Gastrocnemius medialis (tissue), 4 donors: ENCODE results near the gene ACTL10. TPM values are rescaled to one million over a fixed set of nuclear protein-coding genes. Genes with fewer than 3 reads are reported as not detected.

Experiments used
- ATAC-seq, 2 donors: fragments of 150-250 bp; one replicate each; pipeline ENCODE4 v1.9.1; 2016
- DNase-seq, 2 donors: peaks; one replicate each; pipeline ENCODE4 v3.0.0-alpha.2; 2019
- H3K27ac ChIP-seq, 4 donors: fragments of 200-600 bp; sonication (generic); 1 replicate in 1 of 4; 2 replicates in 3 of 4; pipeline ENCODE4 v1.5.1; 2016 to 2018; ENCODE audit warnings: mild to moderate bottlenecking in 2 of 4, moderate library complexity in 1 of 4
- H3K27me3 ChIP-seq, 3 donors: fragments of 200-600 bp; sonication (generic) in 2 of 3; 1 replicate in 1 of 3; 2 replicates in 2 of 3; pipeline versions ENCODE4 v1.5.1 to v1.6.0; 2016 to 2019; ENCODE audit warnings: mild to moderate bottlenecking in 1 of 3, moderate library complexity in 1 of 3
- H3K36me3 ChIP-seq, 2 donors: fragments of 200-600 bp; sonication (generic) in 1 of 2; one replicate each; pipeline ENCODE4 v1.5.1; 2017 to 2018
- H3K4me1 ChIP-seq, 2 donors: fragments of 200-600 bp; sonication (generic) in 1 of 2; one replicate each; pipeline ENCODE4 v1.5.1; 2016 to 2017; ENCODE audit warnings: mild to moderate bottlenecking in 2 of 2
- H3K4me3 ChIP-seq, 4 donors: fragments of 200-600 bp; sonication (generic) in 3 of 4; 1 replicate in 1 of 4; 2 replicates in 3 of 4; pipeline ENCODE4 v1.5.1; 2016 to 2019; ENCODE audit warnings: mild to moderate bottlenecking in 2 of 4
- H3K9me3 ChIP-seq, 3 donors: fragments of 200-600 bp; sonication (generic) in 2 of 3; 1 replicate in 1 of 3; 2 replicates in 2 of 3; pipeline ENCODE4 v1.5.1; 2016 to 2019
- POLR2A ChIP-seq, 2 donors: fragments of 450-650 bp; IDR thresholded peaks; one replicate each; pipeline ENCODE4 v1.6.1; 2017; ENCODE audit warnings: antibody characterized with exemption in 2 of 2, mild to moderate bottlenecking in 2 of 2, moderate library complexity in 2 of 2
- in situ Hi-C, 4 donors: fragments of 200-750 bp; cut with MboI; loops; one replicate each; pipeline versions ENCODE4 v1.15.0 to v1.8.0; 2017; ENCODE audit warnings: low sequenced_read_pairs in 4 of 4
- intact Hi-C: fragments of 100-400 bp; cut with DNase I; formaldehyde crosslinking; loops from one replicate; pipeline ENCODE4 v1.15.1; 2023; ENCODE audit warnings: low total_unique reads
- total RNA-seq, 4 donors: library from RNA; depleted of rRNA; stranded (reverse); fragments of >200 nt; gene quantifications; one replicate each; pipeline versions ENCODE4 v1.1.0 to v1.2.3, GENCODE V29; 2016
- TF ChIP-seq, protein P1 (sequence below), 5 experiments: fragments of 450-650 bp in 3 of 5; fragments of 200-600 bp in 2 of 5; sonication (generic) in 2 of 5; IDR thresholded peaks in 4 of 5; conservative IDR thresholded peaks in 1 of 5; 1 replicate in 4 of 5; 2 replicates in 1 of 5; pipeline ENCODE4 v1.5.1; 2016 to 2019; ENCODE audit warnings: antibody characterized with exemption in 5 of 5, mild to moderate bottlenecking in 3 of 5, moderate library complexity in 3 of 5

The ACTL10 gene
- total RNA-seq, 4 donors from 2014 or later = 0.22 to 0.39 TPM; not detected in 2

DNA sequence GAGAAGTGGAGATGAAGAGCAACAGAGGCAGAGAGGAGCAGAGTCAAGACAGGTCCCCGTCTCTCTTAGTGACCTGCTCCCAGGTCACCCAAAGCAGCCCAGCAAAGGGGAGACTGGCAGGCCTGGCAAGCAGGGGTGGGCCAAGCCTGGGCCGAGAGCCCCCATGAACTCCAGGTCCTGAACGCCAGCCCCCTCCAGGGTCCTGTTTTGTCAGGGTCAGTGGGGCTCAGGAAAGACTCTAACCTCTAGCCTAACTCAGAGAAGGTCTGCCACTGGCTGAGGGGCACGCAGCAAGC lies 6.3 kb downstream of the ACTL10 start:
- H3K27ac ChIP-seq = peak overlapping the region; percentile 89 to 96 (median 93)
- peak overlapping the region; percentile 78 to 83 (median 83) for H3K4me3 ChIP-seq
- in situ Hi-C loops = no loop called here
- no peaks in the 10 kb centered on the region for H3K9me3 ChIP-seq
- no peak for TF ChIP-seq POLR2A (IDR thresholded peaks at IDR 0.05)
- TF ChIP-seq, protein P1, sequence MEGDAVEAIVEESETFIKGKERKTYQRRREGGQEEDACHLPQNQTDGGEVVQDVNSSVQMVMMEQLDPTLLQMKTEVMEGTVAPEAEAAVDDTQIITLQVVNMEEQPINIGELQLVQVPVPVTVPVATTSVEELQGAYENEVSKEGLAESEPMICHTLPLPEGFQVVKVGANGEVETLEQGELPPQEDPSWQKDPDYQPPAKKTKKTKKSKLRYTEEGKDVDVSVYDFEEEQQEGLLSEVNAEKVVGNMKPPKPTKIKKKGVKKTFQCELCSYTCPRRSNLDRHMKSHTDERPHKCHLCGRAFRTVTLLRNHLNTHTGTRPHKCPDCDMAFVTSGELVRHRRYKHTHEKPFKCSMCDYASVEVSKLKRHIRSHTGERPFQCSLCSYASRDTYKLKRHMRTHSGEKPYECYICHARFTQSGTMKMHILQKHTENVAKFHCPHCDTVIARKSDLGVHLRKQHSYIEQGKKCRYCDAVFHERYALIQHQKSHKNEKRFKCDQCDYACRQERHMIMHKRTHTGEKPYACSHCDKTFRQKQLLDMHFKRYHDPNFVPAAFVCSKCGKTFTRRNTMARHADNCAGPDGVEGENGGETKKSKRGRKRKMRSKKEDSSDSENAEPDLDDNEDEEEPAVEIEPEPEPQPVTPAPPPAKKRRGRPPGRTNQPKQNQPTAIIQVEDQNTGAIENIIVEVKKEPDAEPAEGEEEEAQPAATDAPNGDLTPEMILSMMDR (IDR thresholded peaks at IDR 0.05 in 4 of 5, conservative IDR thresholded peaks at IDR 0.05 in 1 of 5) = no peak
- no peaks in the 10 kb centered on the region for H3K27me3 ChIP-seq
- ATAC-seq (no peak), DNase-seq (no peak)
- peaks cover 18 to 23% of the 10 kb centered on the region in 2 donors for H3K4me1 ChIP-seq
- intact Hi-C loops = loop anchor here (5.0 kb wide), 2 partner anchors 59 to 139 kb away; partner anchors contain the start of genes CHMP4B and ZNF341
- peaks cover 0 to 15% of the 10 kb centered on the region in 2 donors for H3K36me3 ChIP-seq

DNA sequence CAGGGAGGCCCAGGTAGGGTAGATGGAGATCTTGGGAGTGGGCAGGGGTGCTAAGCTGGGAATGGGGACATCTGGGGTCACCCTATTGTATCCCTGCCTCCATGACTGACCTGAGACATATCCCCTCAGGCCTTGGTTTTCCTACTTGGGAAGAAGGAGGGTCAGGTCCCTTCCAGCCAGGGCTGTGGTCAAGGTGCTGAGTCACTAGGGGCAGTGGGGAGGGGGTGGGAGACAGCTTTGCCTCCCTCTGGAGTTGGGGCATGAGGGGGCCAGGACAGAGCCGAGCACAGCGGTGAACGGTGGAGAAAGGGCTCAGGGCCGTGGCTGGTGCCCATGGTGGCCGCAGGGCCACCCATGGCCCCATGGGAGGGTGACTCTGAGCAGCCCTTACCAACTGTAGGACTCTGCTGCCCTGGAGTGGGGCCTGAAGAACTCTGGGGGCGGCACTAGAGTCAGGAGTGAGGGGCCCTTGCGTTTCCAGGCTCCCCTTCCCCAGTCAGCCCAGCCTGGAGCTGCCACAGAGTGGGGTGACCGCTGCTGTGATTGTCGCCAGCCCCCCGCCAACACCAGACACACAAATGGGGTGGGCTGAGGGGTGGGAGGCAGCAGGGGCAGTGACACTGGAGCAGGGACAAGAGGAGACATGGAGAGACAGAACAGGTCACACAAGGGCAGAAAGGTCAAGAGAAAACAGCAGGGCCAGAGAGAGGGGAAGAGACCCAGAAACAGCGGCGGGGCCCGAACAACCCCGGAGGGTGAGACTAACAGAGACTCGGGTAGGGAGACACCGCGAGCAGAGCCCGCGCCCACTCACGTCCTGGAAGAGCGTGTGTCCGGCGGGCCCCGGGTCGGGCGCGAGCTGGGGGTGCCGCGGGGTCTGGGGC lies 6.9 kb downstream of the ACTL10 start:
- Histone ChIP-seq H3K27me3 (no peaks in the 10 kb centered on the region), H3K36me3 (peaks cover 0 to 13% of the 10 kb centered on the region in 2 donors), H3K27ac (peak overlapping the region; percentile 89 to 96 (median 93)), H3K4me3 (peak overlapping the region; percentile 78 to 83 (median 83)), H3K9me3 (no peaks in the 10 kb centered on the region), H3K4me1 (peaks cover 18 to 23% of the 10 kb centered on the region in 2 donors)
- DNase-seq (no peak), ATAC-seq (peak; percentile 24 to 56)
- in situ Hi-C loops = no loop called here
- TF ChIP-seq POLR2A (IDR thresholded peaks at IDR 0.05) = no peak
- TF ChIP-seq, protein P1 (IDR thresholded peaks at IDR 0.05 in 4 of 5, conservative IDR thresholded peaks at IDR 0.05 in 1 of 5) = no peak
- intact Hi-C loops = loop anchor here (5.0 kb wide), 2 partner anchors 59 to 139 kb away; partner anchors contain the start of genes CHMP4B and ZNF341

DNA sequence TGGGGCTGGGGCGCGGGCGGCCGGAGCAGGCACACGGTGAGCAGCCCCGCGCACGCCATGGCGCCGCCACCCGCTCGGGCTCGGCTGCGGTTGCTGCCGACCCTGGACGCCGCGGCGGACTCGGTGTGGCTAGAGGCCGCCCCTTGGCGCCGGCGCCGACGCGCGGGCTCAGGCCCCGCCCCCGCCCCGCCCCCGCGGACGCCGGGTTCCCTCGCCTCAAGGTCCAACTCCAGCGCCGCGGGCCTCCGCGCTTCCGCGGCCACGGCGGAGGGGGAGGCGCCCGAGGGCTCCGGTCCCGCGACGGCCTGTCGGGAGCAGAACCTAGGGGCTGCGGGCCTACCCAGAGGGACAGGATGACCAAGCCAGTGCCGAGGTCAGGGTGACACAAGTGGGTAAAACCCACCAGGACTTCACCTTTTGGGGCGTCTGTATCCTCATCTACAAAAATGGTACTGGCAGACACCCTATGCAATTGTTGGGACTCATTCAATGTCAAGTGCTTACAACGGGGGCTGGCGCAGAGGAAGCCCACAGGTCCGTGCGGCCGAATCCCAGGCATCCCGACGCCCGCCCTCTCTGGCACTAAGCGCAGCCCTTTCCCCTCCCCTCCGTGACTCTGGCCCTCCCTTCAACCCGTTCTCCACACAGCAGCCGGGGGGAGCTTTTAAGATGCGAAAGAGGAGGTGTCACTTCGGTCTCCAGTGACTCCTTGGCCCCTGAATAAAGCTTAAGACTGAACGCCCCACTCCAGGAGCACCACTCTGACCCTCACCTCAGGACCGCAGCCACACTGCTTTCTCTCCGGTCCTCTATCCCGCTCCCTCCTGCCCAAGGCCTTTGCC lies 7.8 kb downstream of the ACTL10 start, which contains the start of gene NECAB3:
Gene NECAB3 (minus strand): TSS at position 135 of the 842 bp plus-strand sequence. CDS start 76 bp downstream, at position 59.
- in situ Hi-C loops = no loop called here
- Histone ChIP-seq H3K27me3 (no peaks in the 10 kb centered on the region), H3K36me3 (peaks cover 0 to 10% of the 10 kb centered on the region in 2 donors), H3K4me3 (peak within 1 kb of the TSS; percentile 78 to 91 (median 83)), H3K9me3 (no peaks in the 10 kb centered on the region), H3K4me1 (peaks cover 18 to 23% of the 10 kb centered on the region in 2 donors), H3K27ac (peak within 1 kb of the TSS; percentile 89 to 96 (median 93))
- TF ChIP-seq, protein P1 (IDR thresholded peaks at IDR 0.05 in 4 of 5, conservative IDR thresholded peaks at IDR 0.05 in 1 of 5) = no peak
- TF ChIP-seq POLR2A (IDR thresholded peaks at IDR 0.05) = peak; percentile 82 to 87
- DNase-seq (peak; percentile 66 to 85), ATAC-seq (peak; percentile 80 to 84)
- intact Hi-C loops = loop anchor here (5.0 kb wide), 2 partner anchors 58 to 138 kb away; partner anchors contain the start of genes CHMP4B and ZNF341

DNA sequence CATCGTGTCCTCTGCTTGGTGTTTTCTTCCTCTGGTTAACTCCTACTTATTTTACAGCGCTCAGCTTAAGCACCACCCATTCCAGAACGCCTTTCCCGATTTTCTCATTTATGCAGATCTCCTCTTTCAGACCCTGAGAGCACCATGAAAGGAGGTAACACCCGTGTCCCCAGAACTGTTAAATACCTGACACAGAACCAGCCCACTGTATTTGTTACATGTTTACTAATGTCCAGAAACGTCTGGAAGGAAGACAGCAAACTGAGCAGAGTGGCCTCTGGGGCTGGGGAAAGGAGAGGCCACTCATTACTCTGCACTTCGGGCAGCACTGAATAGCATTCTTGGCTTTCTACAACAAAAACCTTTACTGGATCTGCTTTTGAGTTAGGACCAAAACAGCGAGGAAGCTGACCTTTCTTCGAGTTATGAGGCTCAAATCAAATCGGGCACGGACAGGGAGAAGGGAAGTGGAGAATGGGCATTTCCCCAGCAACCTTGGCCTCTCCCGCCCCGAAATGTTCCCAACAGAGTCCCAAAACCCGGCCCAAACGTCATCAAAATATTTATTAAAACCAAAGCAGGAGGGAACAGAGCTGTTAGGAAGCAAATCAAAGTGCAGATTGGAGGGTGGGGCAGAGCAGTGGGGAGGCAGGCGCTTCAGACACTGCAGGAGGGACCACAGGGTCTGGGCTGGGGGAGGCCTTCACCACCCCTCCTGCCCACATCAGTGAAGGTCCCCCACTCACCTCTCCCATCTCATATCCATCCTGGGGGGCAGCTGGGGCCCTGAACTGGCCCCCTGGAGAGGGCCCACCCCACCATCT lies 8.6 kb downstream of the ACTL10 start:
- no peaks in the 10 kb centered on the region for H3K27me3 ChIP-seq
- DNase-seq (peak; percentile 18 to 48), ATAC-seq (peak in 1 of 2 donors; percentile 7)
- peak overlapping the region; percentile 70 to 96 (median 92) for H3K27ac ChIP-seq
- H3K9me3 ChIP-seq = no peaks in the 10 kb centered on the region
- TF ChIP-seq, protein P1 (IDR thresholded peaks at IDR 0.05 in 4 of 5, conservative IDR thresholded peaks at IDR 0.05 in 1 of 5) = no peak
- TF ChIP-seq POLR2A (IDR thresholded peaks at IDR 0.05) = no peak
- H3K36me3 ChIP-seq = peaks cover 0 to 10% of the 10 kb centered on the region in 2 donors
- H3K4me1 ChIP-seq = peaks cover 18 to 23% of the 10 kb centered on the region in 2 donors
- in situ Hi-C loops (no loop called here), intact Hi-C loops (no loop called here)
- H3K4me3 ChIP-seq = peak overlapping the region; percentile 51 to 91 (median 80)
